Liver (tissue), 9 donors: ENCODE measurements around the gene HIRIP3. TPM values are rescaled to one million over a fixed set of nuclear protein-coding genes. Genes with fewer than 3 reads are reported as not detected.

ENCODE experiments used
- DNase-seq: peaks from one replicate; pipeline ENCODE4 v3.0.0-alpha.2; 2017; ENCODE audit warnings: low spot score
- H3K27ac ChIP-seq, 2 donors: one replicate each; pipeline ENCODE4 v1.7.0; 2013; ENCODE audit warnings: inconsistent platforms in 2 of 2, low read length in 2 of 2, control low read depth in 1 of 2, low read depth in 1 of 2, mild to moderate bottlenecking in 1 of 2
- H3K27me3 ChIP-seq, 4 donors: one replicate each; pipeline versions ENCODE4 v1.6.1 to v1.7.0; 2013; ENCODE audit warnings: low read length in 3 of 4, inconsistent platforms in 1 of 4, mild to moderate bottlenecking in 1 of 4, moderate library complexity in 1 of 4; ENCODE audit not compliant: control insufficient read depth in 4 of 4, insufficient read depth in 4 of 4
- H3K36me3 ChIP-seq, 4 donors: one replicate each; pipeline versions ENCODE4 v1.6.1 to v1.7.0; 2013; ENCODE audit warnings: low read length in 3 of 4, mild to moderate bottlenecking in 3 of 4, low read depth in 1 of 4, moderate library complexity in 1 of 4; ENCODE audit not compliant: control insufficient read depth in 4 of 4, insufficient read depth in 3 of 4
- H3K4me1 ChIP-seq, 4 donors: one replicate each; pipeline versions ENCODE4 v1.6.1 to v1.7.0; 2013; ENCODE audit warnings: low read length in 3 of 4, mild to moderate bottlenecking in 3 of 4, moderate library complexity in 1 of 4; ENCODE audit not compliant: control insufficient read depth in 4 of 4, insufficient read depth in 4 of 4
- H3K4me3 ChIP-seq, 3 donors: one replicate each; pipeline versions ENCODE4 v1.6.1 to v1.7.0; 2013; ENCODE audit warnings: low read length in 3 of 3, control low read depth in 1 of 3, low read depth in 1 of 3, mild to moderate bottlenecking in 1 of 3
- H3K9ac ChIP-seq, 2 donors: one replicate each; pipeline ENCODE4 v1.7.0; 2013; ENCODE audit warnings: low read length in 2 of 2, mild to moderate bottlenecking in 2 of 2, moderate library complexity in 2 of 2, control low read depth in 1 of 2, low read depth in 1 of 2
- H3K9me3 ChIP-seq, 4 donors: one replicate each; pipeline versions ENCODE4 v1.6.1 to v1.7.0; 2013; ENCODE audit warnings: low read length in 3 of 4; ENCODE audit not compliant: control insufficient read depth in 4 of 4
- CTCF ChIP-seq: fragments of 150-350 bp; IDR thresholded peaks from 2 replicates; pipeline ENCODE4 v1.5.1; 2017; ENCODE audit warnings: improper control_type of control experiment, low read depth, low read length; ENCODE audit not compliant: missing input control
- EGR1 ChIP-seq, 2 donors: IDR thresholded peaks; 2 replicates each; pipeline ENCODE4 v1.6.1; 2016 to 2018; ENCODE audit warnings: antibody characterized with exemption in 2 of 2, low read depth in 2 of 2
- FOXA1 ChIP-seq: IDR thresholded peaks from 2 replicates; pipeline ENCODE4 v1.6.1; 2016; ENCODE audit warnings: antibody characterized with exemption
- FOXA2 ChIP-seq: IDR thresholded peaks from 2 replicates; pipeline ENCODE4 v1.6.1; 2016; ENCODE audit warnings: antibody characterized with exemption
- GABPA ChIP-seq, 2 donors: IDR thresholded peaks in 1 of 2; conservative IDR thresholded peaks in 1 of 2; 2 replicates each; pipeline ENCODE4 v1.6.1; 2016; ENCODE audit warnings: antibody characterized with exemption in 2 of 2, mild to moderate bottlenecking in 1 of 2, moderate library complexity in 1 of 2
- HNF4A ChIP-seq, 2 donors: conservative IDR thresholded peaks; 2 replicates each; pipeline ENCODE4 v1.6.1; 2016; ENCODE audit warnings: antibody characterized with exemption in 2 of 2, mild to moderate bottlenecking in 2 of 2
- HNF4G ChIP-seq: IDR thresholded peaks from 2 replicates; pipeline ENCODE4 v1.6.1; 2016; ENCODE audit warnings: antibody characterized with exemption
- JUND ChIP-seq, 2 donors: IDR thresholded peaks; 2 replicates each; pipeline ENCODE4 v1.6.1; 2016; ENCODE audit warnings: antibody characterized with exemption in 2 of 2
- NR2F2 ChIP-seq: IDR thresholded peaks from 2 replicates; pipeline ENCODE4 v1.6.1; 2016; ENCODE audit warnings: antibody characterized with exemption
- RAD21 ChIP-seq, 2 donors: IDR thresholded peaks; 2 replicates each; pipeline ENCODE4 v1.6.1; 2016; ENCODE audit warnings: antibody characterized with exemption in 2 of 2, mild to moderate bottlenecking in 2 of 2
- RXRA ChIP-seq, 2 donors: IDR thresholded peaks; 2 replicates each; pipeline ENCODE4 v1.6.1; 2017 to 2018; ENCODE audit warnings: antibody characterized with exemption in 2 of 2, mild to moderate bottlenecking in 1 of 2
- SP1 ChIP-seq: IDR thresholded peaks from 2 replicates; pipeline ENCODE4 v1.6.1; 2018; ENCODE audit warnings: antibody characterized with exemption, mild to moderate bottlenecking
- TAF1 ChIP-seq: conservative IDR thresholded peaks from 2 replicates; pipeline ENCODE4 v1.6.1; 2016; ENCODE audit warnings: antibody characterized with exemption, mild to moderate bottlenecking
- YY1 ChIP-seq: IDR thresholded peaks from 2 replicates; pipeline ENCODE4 v1.6.1; 2016; ENCODE audit warnings: antibody characterized with exemption, mild to moderate bottlenecking
- WGBS: extraction: QIAGEN DNeasy Blood & Tissue Kit; methylation state at CpG from one replicate; pipeline ENCODE4 v1.1.7; 2013; 5-methylcytosine and 5-hydroxymethylcytosine counted together
- polyA plus RNA-seq, 2 donors: library from polyadenylated mRNA; stranded (reverse) in 1 of 2; unstranded in 1 of 2; fragments of 200-250 nt in 1 of 2; fragments of >200 nt in 1 of 2; fragmentation: Nextera tagmentation in 1 of 2; extraction: Ambion mirVana in 1 of 2; gene quantifications; one replicate each; pipeline versions ENCODE4 v1.2.1 to v1.2.3, GENCODE V29; 2013 to 2015
- total RNA-seq, 2 donors: library from RNA; depleted of rRNA; stranded (reverse); fragments of >200 nt; gene quantifications; one replicate each; pipeline ENCODE4 v1.2.3, GENCODE V29; 2014
- TF ChIP-seq, protein P1 (sequence below): IDR thresholded peaks from 2 replicates; pipeline ENCODE4 v1.6.1; 2016; ENCODE audit warnings: antibody characterized with exemption
- TF ChIP-seq, protein P2 (sequence below): IDR thresholded peaks from 2 replicates; pipeline ENCODE4 v1.6.1; 2016; ENCODE audit warnings: antibody characterized with exemption
- TF ChIP-seq, protein P3 (sequence below): IDR thresholded peaks from 2 replicates; pipeline ENCODE4 v1.6.1; 2016; ENCODE audit warnings: antibody characterized with exemption
- TF ChIP-seq, protein P4 (sequence below): IDR thresholded peaks from 2 replicates; pipeline ENCODE4 v1.6.1; 2016; ENCODE audit warnings: antibody characterized with exemption, mild to moderate bottlenecking
- donor health status: healthy.
- donor health status: healthy.
- donor health status: healthy.
- donor health status: healthy.
- donor health status: healthy.

The HIRIP3 gene
- total and polyA plus RNA-seq, 4 donors, result 5.7 to 10.5 (median 9.1) TPM

DNA sequence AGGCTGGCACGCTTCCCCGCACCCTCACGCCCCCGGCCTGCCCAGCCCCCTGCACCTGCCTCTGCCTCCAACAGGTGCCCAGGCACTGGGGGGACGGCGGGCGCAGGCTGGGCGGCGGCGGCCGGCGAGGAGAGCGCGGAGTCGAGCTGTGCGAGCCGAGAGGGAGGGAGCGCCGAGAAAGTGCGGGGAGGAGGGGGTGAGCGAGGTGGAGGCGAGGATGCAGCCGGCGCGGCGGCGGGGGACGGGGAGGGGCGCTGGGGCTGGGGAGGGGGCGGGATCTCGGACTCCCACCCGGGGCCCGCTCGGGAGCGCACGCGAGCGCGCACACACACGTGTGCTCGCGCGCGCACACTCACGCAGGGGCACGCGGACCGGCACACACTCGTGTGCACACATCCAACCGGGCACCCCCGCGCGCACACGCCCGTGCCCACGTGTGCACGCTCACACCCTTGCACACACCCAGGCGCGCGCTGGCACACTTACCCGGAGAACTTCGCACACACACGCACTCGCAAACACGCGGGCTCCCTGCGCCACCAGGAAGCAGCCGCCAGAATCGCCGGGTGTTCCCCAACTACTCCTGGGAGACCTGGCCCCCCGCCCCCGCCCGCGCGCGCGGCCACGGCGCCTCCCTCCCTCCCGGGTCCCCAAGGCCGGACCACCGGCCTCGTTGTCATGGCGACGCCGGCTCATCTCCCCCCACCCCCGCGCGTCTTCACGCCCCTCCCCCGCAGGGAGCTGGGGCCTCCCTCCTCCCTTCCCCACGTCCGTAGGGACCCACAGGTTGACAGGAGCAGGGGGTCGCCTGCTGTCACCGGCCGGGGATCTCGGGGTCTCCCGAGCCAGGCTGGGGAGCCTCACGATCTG, 15.7 kb upstream of the HIRIP3 start, which contains the start of gene DOC2A:
Gene DOC2A, minus strand, starts transcription at position 184 of the 870 bp plus-strand sequence. CDS start 805 bp downstream, outside the sequence.
- peaks cover 0 to under 1% (median 0%) of the 10 kb centered on the region in 4 donors for H3K36me3 ChIP-seq
- H3K4me3 ChIP-seq, result peak within 1 kb of the TSS in 1 of 3 donors; percentile 46
- no peaks in the 10 kb centered on the region for H3K9me3 ChIP-seq
- H3K9ac ChIP-seq, result no peak within 1 kb of the TSS
- H3K4me1 ChIP-seq, result peaks cover 4 to 9% (median 4%) of the 10 kb centered on the region in 4 donors
- no peak within 1 kb of the TSS for H3K27ac ChIP-seq
- TF ChIP-seq TAF1 (no peak), RXRA (IDR thresholded peaks at IDR 0.05) (no peak), CTCF (no peak), JUND (IDR thresholded peaks at IDR 0.05) (no peak), NR2F2 (no peak), HNF4G (no peak)
- TF ChIP-seq, protein P1, sequence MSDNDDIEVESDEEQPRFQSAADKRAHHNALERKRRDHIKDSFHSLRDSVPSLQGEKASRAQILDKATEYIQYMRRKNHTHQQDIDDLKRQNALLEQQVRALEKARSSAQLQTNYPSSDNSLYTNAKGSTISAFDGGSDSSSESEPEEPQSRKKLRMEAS, result no peak
- no peak for DNase-seq
- H3K27me3 ChIP-seq, result peaks cover 0 to 9% (median 4%) of the 10 kb centered on the region in 4 donors
- WGBS, result 2% methylated on average over 99 of the region's 99 CpGs

GRCh38 chr16:30009990-30010843, 14.8 kb upstream of the HIRIP3 start:
- no peak for TF ChIP-seq FOXA1
- no peak for TF ChIP-seq NR2F2
- no peak for TF ChIP-seq JUND (IDR thresholded peaks at IDR 0.05)
- no peak for TF ChIP-seq HNF4G
- TF ChIP-seq RXRA (IDR thresholded peaks at IDR 0.05), result no peak
- no peak for TF ChIP-seq CTCF
- TF ChIP-seq, protein P2, sequence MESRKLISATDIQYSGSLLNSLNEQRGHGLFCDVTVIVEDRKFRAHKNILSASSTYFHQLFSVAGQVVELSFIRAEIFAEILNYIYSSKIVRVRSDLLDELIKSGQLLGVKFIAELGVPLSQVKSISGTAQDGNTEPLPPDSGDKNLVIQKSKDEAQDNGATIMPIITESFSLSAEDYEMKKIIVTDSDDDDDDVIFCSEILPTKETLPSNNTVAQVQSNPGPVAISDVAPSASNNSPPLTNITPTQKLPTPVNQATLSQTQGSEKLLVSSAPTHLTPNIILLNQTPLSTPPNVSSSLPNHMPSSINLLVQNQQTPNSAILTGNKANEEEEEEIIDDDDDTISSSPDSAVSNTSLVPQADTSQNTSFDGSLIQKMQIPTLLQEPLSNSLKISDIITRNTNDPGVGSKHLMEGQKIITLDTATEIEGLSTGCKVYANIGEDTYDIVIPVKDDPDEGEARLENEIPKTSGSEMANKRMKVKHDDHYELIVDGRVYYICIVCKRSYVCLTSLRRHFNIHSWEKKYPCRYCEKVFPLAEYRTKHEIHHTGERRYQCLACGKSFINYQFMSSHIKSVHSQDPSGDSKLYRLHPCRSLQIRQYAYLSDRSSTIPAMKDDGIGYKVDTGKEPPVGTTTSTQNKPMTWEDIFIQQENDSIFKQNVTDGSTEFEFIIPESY, result no peak
- no peak for TF ChIP-seq SP1
- no peak for TF ChIP-seq RAD21 (IDR thresholded peaks at IDR 0.05)
- TF ChIP-seq YY1, result no peak
- no peak for TF ChIP-seq FOXA2
- TF ChIP-seq TAF1, result no peak
- TF ChIP-seq, protein P3, sequence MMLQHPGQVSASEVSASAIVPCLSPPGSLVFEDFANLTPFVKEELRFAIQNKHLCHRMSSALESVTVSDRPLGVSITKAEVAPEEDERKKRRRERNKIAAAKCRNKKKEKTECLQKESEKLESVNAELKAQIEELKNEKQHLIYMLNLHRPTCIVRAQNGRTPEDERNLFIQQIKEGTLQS, result no peak
- TF ChIP-seq, protein P1, result no peak
- TF ChIP-seq HNF4A (conservative IDR thresholded peaks at IDR 0.05), result no peak
- TF ChIP-seq, protein P4, sequence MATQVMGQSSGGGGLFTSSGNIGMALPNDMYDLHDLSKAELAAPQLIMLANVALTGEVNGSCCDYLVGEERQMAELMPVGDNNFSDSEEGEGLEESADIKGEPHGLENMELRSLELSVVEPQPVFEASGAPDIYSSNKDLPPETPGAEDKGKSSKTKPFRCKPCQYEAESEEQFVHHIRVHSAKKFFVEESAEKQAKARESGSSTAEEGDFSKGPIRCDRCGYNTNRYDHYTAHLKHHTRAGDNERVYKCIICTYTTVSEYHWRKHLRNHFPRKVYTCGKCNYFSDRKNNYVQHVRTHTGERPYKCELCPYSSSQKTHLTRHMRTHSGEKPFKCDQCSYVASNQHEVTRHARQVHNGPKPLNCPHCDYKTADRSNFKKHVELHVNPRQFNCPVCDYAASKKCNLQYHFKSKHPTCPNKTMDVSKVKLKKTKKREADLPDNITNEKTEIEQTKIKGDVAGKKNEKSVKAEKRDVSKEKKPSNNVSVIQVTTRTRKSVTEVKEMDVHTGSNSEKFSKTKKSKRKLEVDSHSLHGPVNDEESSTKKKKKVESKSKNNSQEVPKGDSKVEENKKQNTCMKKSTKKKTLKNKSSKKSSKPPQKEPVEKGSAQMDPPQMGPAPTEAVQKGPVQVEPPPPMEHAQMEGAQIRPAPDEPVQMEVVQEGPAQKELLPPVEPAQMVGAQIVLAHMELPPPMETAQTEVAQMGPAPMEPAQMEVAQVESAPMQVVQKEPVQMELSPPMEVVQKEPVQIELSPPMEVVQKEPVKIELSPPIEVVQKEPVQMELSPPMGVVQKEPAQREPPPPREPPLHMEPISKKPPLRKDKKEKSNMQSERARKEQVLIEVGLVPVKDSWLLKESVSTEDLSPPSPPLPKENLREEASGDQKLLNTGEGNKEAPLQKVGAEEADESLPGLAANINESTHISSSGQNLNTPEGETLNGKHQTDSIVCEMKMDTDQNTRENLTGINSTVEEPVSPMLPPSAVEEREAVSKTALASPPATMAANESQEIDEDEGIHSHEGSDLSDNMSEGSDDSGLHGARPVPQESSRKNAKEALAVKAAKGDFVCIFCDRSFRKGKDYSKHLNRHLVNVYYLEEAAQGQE, result no peak
- TF ChIP-seq EGR1 (IDR thresholded peaks at IDR 0.05; ENCODE audit: low read depth in 2 of 2), result no peak
- no peak for TF ChIP-seq GABPA (IDR thresholded peaks at IDR 0.05 in 1 of 2, conservative IDR thresholded peaks at IDR 0.05 in 1 of 2)
- H3K36me3 ChIP-seq, result peaks cover 0 to 3% (median 0%) of the 10 kb centered on the region in 4 donors
- no peaks in the 10 kb centered on the region for H3K9me3 ChIP-seq
- no peak overlapping the region for H3K27ac ChIP-seq
- H3K4me3 ChIP-seq, result peak overlapping the region in 1 of 3 donors; percentile 46
- 33% methylated on average over 34 of the region's 34 CpGs for WGBS
- H3K9ac ChIP-seq, result no peak overlapping the region
- H3K27me3 ChIP-seq, result peaks cover 0 to 9% (median 4%) of the 10 kb centered on the region in 4 donors
- DNase-seq, result no peak
- peaks cover 4 to 9% (median 4%) of the 10 kb centered on the region in 4 donors for H3K4me1 ChIP-seq
